NB4 (cell line): ENCODE measurements around the gene IBTK.

Experiments used
- MAX ChIP-seq: IDR thresholded peaks from 2 replicates; pipeline ENCODE4 v1.6.1; 2011; ENCODE audit warnings: low read depth, low read length
- POLR2A ChIP-seq: IDR thresholded peaks from 2 replicates; pipeline ENCODE4 v1.6.1; 2011; ENCODE audit warnings: mild to moderate bottlenecking; ENCODE audit not compliant: insufficient read length; ENCODE audit errors: extremely low read depth
- TF ChIP-seq, protein P1 (sequence below): IDR thresholded peaks from one replicate; pipeline ENCODE4 v1.5.1; 2012; ENCODE audit warnings: low read depth, low read length

- TF ChIP-seq, protein P1, sequence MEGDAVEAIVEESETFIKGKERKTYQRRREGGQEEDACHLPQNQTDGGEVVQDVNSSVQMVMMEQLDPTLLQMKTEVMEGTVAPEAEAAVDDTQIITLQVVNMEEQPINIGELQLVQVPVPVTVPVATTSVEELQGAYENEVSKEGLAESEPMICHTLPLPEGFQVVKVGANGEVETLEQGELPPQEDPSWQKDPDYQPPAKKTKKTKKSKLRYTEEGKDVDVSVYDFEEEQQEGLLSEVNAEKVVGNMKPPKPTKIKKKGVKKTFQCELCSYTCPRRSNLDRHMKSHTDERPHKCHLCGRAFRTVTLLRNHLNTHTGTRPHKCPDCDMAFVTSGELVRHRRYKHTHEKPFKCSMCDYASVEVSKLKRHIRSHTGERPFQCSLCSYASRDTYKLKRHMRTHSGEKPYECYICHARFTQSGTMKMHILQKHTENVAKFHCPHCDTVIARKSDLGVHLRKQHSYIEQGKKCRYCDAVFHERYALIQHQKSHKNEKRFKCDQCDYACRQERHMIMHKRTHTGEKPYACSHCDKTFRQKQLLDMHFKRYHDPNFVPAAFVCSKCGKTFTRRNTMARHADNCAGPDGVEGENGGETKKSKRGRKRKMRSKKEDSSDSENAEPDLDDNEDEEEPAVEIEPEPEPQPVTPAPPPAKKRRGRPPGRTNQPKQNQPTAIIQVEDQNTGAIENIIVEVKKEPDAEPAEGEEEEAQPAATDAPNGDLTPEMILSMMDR, result no peak
- no peak for TF ChIP-seq POLR2A
- TF ChIP-seq MAX, result no peak
Observed at GRCh38 chr6:82211326-82211725, 36.2 kb downstream of the IBTK start.
